ENCODE data around the gene ARNT2.

ARNT2 gene

DNA sequence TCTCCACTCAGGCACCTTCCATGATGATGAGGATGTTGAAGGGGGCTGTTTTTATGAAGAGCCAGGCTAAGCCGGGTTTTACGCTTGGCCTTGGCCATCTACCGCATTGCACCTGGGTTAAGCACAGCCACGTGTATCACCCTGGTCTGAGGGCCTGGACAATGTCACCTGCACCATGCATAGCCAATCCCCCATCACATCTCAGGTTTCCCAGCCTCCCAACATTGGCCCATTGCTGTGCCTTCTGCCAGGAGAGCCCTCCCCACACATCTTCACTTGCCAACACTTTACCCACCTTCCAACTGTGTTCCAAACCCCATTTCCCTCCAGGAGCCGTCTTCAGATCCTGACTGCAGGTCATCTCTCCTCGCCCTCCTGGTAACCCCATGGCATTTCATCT, 155.6 kb downstream of the ARNT2 start:
- no peak for DNase-seq

DNA sequence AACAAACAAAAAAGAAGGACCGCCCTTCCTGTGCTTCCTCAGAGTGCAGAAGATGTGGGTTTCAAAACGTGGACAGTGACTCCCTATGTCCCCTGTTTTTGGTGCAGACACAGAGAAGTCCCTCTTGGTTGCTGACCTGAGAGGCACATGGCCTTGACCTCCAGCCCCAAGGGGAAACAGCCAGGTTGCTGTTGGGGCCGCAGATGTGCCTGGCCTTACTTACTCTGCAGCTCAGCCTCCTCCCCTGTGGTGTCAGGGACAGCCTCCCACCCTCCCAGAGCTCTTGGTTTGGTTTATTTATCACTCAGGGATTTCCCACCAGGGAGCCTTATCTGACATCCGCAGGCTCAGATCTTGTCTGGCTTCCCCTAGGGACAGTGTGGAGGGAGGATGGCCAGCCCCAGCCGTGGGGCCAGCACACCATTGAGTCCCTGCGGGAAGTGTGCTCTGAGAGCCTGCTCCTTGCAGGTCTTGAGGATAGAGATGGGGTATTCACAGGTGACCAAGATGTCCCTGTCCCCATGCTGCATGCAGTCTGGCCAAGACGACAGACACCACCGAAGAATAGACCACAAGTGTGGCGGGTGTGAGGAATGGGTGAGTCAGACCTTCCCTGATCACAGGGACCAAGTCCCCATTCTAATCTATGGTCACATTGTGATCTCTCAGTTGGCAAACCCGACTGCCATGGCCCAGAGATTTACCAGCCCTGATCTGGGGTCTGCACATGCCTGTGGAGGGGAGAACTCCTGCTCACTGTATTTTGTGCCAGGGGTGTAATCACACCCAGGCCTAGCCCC, 156.6 kb downstream of the ARNT2 start:
- DNase-seq, result no peak

DNA sequence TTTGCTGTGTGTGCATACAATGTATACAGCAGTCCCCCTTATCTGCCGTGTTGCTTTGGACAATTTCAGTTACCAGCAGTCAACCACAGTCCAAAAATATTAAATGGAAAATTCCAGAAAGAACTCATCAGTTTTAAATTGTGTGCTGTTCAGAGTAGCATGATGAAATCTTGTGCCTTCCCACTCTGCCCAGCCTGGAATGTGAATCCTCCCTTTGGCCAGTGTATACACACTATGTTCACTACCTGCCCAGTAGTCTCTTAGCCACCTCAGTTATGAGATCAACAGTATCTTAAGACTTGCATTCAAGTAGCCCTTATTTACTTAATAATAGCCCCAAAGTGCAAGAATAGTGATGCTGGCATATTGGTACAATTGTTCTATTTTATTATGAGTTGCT, 157.3 kb downstream of the ARNT2 start:
- DNase-seq, result no peak

DNA sequence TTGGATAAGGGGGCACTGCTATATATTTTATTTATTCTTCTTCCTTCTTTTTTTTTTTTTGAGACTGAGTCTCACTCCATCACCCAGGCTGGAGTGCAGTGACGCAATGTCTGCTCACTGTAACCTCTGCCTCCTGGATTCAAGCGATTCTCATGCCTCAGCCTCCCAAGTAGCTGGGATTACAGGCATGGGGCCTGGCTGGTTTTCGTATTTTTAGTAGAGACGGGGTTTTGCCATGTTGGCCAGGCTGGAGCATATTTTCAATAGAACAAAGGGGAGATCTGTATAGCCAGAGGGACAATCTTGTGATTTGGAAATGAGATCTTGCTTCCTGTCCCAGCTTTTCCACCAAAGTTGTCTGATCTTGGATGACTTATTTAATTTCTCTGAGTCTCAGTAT, 157.9 kb downstream of the ARNT2 start:
- DNase-seq, result no peak

DNA sequence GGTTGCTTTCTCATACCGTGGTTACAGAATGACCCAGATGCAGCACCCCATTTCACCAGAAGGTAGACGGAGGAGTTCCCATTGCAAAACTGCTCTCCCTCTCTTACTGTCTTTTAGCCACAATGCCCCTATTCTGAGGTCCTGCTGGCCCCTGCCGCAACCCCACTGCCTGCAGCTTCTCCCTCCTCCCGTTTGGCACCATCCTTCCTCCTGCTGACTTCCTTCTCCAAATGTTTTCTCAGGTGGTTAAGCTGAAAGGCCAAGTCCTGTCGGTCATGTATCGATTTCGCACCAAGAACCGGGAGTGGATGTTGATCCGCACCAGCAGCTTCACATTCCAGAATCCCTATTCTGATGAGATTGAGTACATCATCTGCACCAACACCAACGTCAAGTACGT, 158.7 kb downstream of the ARNT2 start:
- no peak for DNase-seq

DNA sequence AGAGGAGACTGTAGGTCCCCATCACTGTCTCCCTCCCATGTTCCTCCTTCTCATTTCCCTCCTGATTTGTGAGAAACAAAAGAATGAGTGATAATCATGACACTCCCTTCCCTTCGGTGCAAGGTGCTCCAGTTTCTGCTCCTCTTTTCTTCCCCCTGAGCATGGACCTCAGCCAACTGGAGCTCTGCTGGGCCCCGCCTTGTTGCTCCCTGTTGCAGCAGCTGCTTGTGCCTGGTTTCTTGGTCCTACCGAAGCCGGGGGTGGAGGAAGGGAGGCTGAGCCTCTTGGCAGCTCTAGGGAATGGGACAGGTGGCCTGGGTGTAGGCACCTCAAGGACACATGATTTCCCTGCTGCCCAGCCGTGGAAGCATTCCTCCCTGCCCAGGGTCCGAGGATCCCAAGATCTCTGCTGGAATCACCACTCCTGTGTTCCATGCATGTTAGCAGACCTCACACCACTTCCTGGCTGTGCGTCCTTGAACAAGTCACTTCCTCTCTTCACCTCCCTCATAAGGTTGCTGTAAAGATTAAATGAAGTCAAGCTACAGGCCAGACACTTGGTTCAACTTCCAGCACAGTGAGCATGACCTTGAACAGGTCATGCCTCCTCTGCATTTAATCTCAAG, 159.3 kb downstream of the ARNT2 start:
- DNase-seq, result no peak

DNA sequence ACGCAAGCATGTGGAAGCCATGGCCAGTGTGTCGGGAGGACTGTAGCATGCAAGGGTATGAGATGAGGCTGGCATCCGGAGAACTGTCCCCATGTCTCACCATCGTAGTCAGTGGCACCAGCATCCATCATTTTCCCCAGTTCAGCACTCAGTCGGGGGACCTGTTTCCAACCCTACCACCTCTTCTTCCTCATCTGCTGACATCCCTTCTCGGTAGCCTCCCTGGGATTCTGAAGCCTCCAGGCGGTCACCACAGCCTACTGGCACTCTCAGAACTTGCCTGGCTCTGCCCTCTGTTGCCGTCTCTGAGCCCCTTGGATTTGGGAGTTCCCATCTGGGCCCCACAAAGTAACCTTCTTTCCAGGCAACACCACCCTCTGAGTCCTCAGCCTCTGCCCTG, 159.9 kb downstream of the ARNT2 start:
- DNase-seq, result no peak

DNA sequence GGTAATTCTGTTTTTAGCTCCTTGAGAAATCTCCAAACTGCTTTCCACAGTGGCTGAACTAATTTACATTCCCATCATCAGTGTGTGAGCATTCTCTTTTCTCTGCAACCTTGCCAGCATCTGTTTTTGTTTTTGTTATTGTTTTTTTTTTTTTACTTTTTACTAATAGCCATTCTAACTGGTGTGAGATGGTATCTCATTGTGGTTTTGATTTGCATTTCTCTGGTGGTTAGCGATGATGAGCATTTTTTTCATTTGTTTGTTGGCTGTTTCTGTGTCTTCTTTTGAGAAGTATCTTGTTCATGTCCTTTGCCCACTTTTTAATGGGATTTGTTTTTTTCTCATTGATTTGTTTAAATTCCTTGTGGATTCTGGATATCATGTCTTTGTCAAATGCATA, 161.2 kb downstream of the ARNT2 start:
- DNase-seq, result no peak

DNA sequence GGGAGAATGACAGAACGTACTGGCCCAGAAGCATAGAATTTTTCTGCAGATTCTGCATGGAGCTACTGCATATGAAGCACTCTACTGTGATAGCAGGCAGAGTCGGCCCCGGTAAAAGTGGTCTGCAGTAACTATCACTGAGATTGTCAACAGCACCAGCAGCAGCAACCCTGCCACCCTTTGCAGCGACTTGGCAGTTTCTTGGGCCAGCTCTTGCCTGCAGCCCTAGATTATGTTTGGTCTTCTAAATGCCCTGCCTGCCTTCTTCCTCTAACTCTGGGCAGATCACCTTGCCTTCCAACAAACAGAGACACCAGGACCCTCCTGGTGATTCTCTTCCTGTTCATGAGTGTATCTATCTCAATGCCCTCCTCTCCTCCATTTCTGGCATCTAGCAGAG, 161.8 kb downstream of the ARNT2 start:
- DNase-seq, result no peak

DNA sequence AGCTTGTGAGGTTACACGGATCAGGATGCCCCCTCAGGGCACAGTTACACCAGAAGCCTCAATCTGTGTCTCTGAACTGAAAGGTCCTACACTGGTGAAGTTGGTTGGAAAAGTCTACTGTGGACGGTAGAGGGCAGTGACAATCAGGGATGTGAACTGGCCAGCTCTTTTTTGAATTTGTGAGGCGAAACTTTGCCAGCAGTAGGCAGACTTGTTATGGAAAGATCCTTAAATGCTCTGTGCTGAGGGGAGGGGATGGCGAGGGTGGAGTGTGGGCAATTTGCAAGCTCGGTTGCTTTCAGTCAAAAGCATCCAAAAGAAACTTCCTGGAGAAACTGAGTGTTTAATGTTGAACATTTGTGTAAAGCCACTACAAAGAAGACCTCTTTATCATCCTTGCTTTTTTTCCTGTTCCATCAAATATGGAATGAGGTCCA, 163.6 kb downstream of the ARNT2 start:
- DNase-seq, result no peak

DNA sequence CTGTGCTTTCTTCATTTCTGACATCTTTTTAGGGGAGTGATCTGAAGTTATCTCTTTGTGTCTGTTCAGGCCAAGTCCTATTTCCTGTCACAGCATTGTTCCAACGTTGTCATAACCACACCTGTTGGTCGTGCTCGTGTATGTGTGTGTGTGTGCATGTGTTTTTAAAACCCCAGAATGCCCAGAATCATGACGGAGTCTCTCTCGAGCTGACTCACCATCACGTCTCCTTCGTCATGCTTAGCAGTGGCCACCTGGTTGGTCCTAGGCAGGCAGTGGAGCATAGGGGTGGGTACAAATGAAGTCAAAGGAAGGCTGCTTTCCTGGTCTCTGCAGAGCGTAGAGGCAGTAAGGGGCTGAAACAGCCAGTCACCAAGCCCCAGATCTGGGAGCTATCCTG, 164.1 kb downstream of the ARNT2 start:
- DNase-seq, result no peak

DNA sequence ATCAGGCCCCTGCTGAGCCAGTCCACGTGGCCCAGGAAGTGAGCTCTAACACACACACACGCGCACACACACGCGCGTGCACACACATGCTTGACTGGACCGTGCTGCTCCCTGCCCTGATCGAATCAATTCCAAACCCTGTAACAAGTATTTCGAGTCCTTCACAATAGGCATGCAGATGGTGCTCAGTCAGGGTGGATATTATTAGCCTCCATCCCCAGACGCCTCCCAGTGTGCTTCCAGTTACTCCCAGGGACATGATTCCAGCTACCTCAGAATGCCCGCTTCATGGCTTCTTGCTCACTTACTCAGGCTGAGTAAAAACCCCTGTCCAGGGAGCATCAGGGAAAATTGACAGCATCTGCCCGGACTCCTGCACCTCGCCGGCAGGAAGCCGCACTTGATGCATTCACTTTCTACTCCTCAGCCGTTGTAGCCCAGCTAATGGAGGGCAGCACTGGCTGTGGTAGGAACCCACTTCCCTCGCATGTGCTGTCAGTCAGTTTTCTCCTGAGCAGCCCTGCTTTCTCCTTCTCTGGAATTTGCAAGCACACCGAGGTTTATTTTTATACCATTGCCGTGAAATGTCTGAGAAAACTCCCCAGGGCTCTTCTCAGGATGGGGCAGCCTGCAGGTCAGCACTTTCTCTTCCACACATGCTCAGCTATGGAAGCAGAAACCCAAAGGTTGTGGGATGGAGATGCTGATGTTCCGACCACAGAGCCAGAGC, 164.9 kb downstream of the ARNT2 start:
- DNase-seq, result no peak

DNA sequence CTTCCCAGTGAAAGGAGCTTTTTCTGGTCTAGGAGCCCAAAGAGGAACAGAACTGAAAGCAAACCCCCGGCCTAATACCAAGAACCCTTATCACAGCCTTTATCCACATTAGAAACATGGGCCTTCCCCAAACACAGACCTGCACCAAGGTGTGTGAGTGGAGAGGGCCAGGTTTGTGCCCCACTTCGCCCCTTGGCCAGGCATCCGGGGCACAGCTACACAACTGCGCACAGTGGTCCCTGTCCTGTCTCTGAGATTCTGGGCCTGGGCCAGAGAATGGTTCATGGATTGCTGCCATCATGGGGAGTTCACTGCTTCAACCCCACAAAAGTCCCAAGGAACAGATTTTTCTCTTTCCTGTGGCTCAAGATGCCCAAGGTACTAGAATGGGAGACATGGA, 165.5 kb downstream of the ARNT2 start:
- DNase-seq, result no peak

DNA sequence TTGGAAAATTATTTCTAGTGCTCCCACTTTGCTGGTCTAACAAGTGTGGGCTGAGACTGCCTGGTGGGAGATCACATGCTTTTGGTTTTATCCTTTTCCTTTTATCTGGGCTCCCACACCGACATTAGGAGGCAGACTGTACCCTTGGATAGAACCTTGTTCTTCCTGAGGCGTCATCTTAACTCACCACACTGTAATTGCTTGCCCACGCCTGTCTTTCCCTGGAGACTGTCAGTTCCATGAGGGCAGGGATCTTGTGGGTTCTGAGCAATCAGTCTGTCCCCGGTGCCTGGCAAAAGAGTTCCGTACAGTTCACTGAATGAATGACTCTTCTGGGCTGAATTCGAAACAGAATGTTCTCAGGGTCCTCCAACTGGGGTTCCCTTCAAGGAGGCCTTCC, 166.4 kb downstream of the ARNT2 start:
- DNase-seq, result no peak

DNA sequence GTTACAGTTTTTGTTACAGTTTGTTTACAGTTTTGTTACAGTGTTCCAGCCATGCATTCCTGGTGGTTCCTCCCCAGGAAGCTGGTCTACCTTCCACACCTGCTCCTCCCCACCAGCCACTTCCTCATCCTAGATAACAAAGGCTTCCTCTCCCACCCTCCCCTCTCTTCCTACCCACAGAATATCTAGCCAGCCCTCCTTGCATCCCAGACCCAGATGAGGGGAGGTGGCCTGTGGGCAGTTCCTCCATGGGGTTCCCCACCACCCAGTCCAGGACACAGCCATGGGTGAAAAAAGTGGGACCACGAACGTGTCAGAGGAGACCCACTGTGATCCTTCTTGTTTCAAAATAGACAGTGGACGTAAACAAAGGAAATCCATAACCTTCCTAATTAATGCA, 168.2 kb downstream of the ARNT2 start:
- DNase-seq, result no peak

DNA sequence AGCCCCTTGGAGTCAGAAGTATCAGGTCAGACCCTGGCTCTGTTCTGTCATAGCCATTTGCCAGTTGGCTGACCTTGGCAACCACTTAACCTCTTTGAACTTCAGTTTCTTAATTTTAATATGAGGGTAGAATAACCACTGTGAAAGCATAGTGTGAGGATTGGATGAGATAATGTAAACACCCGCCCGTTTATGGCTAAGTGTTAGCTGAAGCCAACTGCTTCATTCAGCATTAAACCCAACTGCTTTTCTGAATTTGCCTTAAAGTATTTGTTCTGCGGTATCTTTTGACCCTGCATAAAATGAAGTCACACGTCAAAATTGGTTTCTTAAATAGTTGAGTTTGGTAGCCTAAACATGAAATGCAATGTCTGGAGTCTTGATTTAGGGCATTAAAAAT, 169.4 kb downstream of the ARNT2 start:
- no peak for DNase-seq

DNA sequence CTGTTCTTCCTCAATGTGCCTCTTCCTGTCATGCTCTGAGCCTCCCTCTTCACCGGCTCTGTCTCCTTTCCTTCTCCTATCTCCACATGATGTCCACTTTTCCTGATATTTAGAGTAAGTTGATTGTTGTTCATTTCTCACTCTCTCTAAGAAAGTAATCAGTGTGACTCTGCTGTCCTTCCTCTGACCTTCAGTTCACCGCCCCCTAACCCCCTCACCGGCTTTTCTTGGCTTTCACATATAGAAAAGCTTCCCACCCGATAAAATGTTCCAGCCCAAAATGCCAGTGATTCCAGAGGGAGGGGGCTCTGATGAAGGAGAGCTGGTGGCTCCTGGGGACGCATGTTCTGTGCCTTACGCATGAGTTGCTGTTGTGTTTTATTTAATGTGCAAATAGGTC, 170.4 kb downstream of the ARNT2 start:
- DNase-seq, result no peak

DNA sequence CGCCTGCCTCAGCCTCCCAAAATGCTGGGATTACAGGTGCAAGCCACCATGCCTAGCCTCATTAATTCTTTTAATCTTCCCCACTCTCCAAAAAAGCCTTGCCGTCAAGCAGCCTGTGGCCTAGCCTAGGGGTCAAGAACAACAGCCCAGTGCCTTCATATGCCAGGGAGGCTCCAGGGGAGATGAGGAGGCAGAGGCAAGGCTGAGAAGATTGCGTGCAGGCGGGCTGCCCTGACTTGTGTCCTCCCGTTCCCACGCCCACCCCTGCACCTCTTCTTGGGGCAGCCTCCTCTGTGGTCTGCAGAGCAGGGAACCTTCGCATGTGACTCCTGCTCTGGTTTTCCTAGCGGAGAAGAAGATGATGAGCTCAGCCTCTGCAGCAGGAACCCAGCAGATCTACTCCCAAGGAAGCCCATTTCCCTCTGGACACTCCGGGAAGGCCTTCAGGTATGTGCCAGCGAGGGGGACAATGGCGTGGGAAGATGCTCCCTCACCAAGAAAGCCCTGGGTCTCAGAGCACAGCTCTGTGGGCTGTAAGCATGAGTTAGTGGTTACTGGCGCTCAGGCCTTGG, 172.4 kb downstream of the ARNT2 start:
- no peak for DNase-seq

DNA sequence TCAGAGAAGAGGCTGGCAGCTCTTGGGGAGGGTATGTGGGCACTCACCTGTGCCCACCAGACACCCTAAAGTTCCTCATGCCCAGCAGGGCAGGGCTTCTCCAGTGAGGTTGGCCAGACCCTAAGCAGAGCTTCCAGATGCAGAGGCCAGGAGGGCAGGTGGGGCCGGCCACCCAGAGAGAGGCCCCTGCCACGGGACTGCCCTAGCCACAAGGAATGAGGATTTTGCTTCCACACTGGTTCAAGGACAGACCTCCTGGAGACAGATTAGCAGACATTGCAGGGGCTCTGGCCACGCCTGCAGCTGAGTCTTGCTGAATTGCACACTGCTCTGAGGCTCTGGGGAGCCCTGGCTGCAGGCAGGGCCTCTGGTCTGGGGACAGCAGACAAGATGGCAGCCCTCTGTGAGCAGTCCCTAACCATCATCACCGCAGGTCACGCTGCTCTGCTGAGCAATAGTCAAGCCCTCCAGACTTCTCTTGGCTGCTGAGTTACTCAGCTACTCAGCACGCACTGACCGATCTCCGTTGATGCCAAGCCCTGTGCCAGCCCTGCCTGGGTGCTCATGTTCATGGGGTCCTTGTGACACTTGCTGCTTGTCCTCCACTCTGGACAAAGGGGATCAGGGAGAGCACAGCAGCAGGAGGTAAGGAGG, 173.5 kb downstream of the ARNT2 start:
- no peak for DNase-seq

DNA sequence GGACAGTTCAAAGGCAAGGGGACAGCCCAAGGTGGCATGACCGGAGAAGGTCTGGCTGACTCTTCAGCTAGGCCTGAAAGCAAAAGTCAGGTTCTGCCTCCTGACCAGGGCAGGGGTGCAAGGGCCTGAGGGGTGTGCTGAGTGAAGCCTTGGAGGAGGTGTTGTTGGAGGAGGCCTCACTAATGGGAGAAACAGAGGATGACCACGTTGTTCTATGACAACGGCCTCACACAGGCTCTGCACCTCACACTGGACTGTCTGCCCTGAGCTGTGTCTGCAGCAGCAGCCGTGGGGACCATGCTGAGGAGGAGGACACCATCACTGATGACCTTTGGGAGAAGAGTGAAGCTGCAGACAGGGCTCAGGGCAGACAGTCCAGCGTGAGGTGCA, 174.0 kb downstream of the ARNT2 start:
- no peak for DNase-seq

DNA sequence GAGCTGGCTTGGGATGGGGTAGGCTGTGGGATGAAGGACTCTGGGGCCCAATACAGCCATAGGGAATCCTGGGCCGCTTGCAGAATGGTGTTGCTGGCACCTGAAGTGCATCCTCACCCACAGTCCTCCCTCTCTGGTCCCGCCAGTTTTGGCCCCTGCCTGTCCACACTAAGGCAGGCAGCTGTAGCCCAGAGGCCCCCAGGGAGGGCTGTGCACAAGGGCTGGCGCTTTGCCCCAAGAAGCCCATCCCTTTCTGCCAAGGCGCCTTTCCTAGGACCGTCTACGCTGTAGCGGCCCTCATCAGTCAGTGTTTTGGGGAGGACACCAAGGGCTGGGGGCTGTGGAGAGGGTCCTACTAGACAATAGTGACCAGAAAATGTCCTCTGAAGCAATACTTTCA, 174.7 kb downstream of the ARNT2 start:
- DNase-seq, result no peak

DNA sequence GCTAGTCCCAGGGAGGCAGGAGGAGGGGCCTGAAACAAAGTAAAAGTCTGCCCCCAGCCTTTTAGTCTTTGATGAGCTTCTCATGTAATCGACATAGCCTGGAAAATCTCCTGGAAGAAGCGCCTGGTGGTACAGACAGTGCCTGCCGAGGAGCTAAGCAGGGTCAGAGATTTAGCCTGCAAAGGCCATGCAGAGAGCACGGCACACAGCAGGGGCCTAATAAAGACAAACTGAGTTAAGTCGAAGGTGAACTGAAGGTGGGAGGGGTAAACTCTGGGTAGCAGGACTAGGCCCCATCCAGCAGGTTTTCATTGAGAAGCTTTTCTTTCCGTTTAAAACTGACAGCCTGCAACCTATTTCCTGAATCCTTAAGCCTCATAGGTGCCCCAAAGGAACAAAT, 175.4 kb downstream of the ARNT2 start:
- DNase-seq, result no peak

DNA sequence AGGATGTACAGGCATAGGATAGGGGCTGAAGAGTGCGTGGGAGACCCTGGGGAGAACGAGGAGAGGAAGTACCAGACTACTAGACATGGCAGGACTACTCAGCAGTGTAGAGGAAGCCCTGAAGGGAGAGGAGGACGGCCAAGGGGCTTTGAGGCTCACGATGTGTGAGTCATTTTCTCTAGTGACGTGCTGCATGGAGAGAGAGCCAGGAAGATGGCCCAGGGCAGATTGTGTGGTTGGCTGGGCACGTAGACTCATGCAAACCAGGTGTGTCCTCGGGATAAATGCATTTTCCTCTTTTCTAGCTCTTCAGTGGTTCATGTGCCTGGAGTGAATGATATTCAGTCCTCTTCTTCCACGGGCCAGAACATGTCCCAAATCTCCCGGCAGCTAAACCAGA, 175.9 kb downstream of the ARNT2 start:
- DNase-seq, result no peak
